Kidney capillary endothelial cell (primary cell): ENCODE measurements around the gene ZNF322.
A peak's percentile ranks its signal among the peaks of the same experiment; 100 is the strongest.

Source experiments
- DNase-seq: peaks from one replicate; pipeline ENCODE4 v3.0.0-alpha.2; 2018; ENCODE audit warnings: low spot score

Gene ZNF322

GRCh38 chr6:26613689-26614683 is 45.6 kb downstream of the ZNF322 start:
- no peak for DNase-seq

- no peak for DNase-seq
These were observed 46.3 kb downstream of the ZNF322 start for GRCh38 chr6:26613201-26613600.

- DNase-seq = no peak
These were observed 47.9 kb downstream of the ZNF322 start for GRCh38 chr6:26611599-26611998.

- no peak for DNase-seq
These were observed 50.1 kb downstream of the ZNF322 start for GRCh38 chr6:26609463-26609862.

- DNase-seq = peak; percentile 62
These were observed 51.9 kb downstream of the ZNF322 start for GRCh38 chr6:26607434-26608230.

- no peak for DNase-seq
These were observed 54.7 kb downstream of the ZNF322 start for GRCh38 chr6:26604797-26605196.

- no peak for DNase-seq
These were observed 55.5 kb downstream of the ZNF322 start for GRCh38 chr6:26604026-26604425.

- no peak for DNase-seq
These were observed 57.3 kb downstream of the ZNF322 start for GRCh38 chr6:26602262-26602661.

- no peak for DNase-seq
These were observed 58.8 kb downstream of the ZNF322 start for GRCh38 chr6:26600759-26601158.

GRCh38 chr6:26599591-26599990 is 60.0 kb downstream of the ZNF322 start:
- no peak for DNase-seq

GRCh38 chr6:26599134-26599533 is 60.4 kb downstream of the ZNF322 start:
- DNase-seq = no peak

GRCh38 chr6:26598267-26598666 is 61.3 kb downstream of the ZNF322 start:
- no peak for DNase-seq

- DNase-seq = no peak
These were observed 61.7 kb downstream of the ZNF322 start for GRCh38 chr6:26597821-26598220.

- DNase-seq = no peak
These were observed 62.2 kb downstream of the ZNF322 start for GRCh38 chr6:26597389-26597766.

- peak; percentile 99 for DNase-seq
These were observed 62.8 kb downstream of the ZNF322 start, which contains the start of gene ABT1 for GRCh38 chr6:26596579-26597388. TSS of gene ABT1 (plus strand) at chr6:26596953. CDS start at chr6:26596983, 30 bp downstream.

- peak; percentile 90 for DNase-seq
These were observed 63.8 kb downstream of the ZNF322 start for GRCh38 chr6:26595669-26596269.

- DNase-seq = peak; percentile 70
These were observed 64.6 kb downstream of the ZNF322 start for GRCh38 chr6:26594730-26595632.

- no peak for DNase-seq
These were observed 65.4 kb downstream of the ZNF322 start for GRCh38 chr6:26594131-26594498.

- no peak for DNase-seq
These were observed 66.0 kb downstream of the ZNF322 start for GRCh38 chr6:26593278-26594130.

- DNase-seq = no peak
These were observed 66.9 kb downstream of the ZNF322 start for GRCh38 chr6:26592649-26593048.
